Stimulated activated memory B cell treated with anti-CD40 and anti-IgM and Interleukin-4, amounts not matched to agents 10 μg/mL and 1 μg/mL and 100 μg/mL, for 72 hours (primary cell): Measurements from ENCODE around the gene RASA3.

ENCODE experiments used
- ATAC-seq: fragments of 150-1000 bp; cut with Tn5 transposase; 2 replicates; pipeline ENCODE4 v1.10.0; 2021
- H3K27ac Mint-ChIP-seq: one replicate; pipeline ENCODE4 v1.8.0; 2022; ENCODE audit warnings: mild to moderate bottlenecking, mixed read lengths
- H3K27me3 Mint-ChIP-seq: one replicate; pipeline ENCODE4 v1.8.0; 2022; ENCODE audit warnings: mixed read lengths
- H3K36me3 Mint-ChIP-seq: one replicate; pipeline ENCODE4 v1.8.0; 2022; ENCODE audit warnings: mixed read lengths
- H3K4me1 Mint-ChIP-seq: one replicate; pipeline ENCODE4 v1.8.0; 2022; ENCODE audit warnings: mixed read lengths
- H3K4me3 Mint-ChIP-seq: one replicate; pipeline ENCODE4 v1.8.0; 2022; ENCODE audit warnings: mild to moderate bottlenecking, moderate library complexity, mixed read lengths
- H3K9me3 Mint-ChIP-seq: one replicate; pipeline ENCODE4 v1.8.0; 2022; ENCODE audit warnings: mixed read lengths

The RASA3 gene

GRCh38 chr13:114065141-114065925, 67.1 kb downstream of the RASA3 start:
- Mint-ChIP-seq H3K27ac (peak overlapping the region; percentile 95), H3K9me3 (no peaks in the 10 kb centered on the region), H3K36me3 (no peaks in the 10 kb centered on the region), H3K27me3 (no peaks in the 10 kb centered on the region), H3K4me3 (peak overlapping the region; percentile 92), H3K4me1 (peaks cover 72% of the 10 kb centered on the region)
- ATAC-seq: peak; percentile 77

DNA sequence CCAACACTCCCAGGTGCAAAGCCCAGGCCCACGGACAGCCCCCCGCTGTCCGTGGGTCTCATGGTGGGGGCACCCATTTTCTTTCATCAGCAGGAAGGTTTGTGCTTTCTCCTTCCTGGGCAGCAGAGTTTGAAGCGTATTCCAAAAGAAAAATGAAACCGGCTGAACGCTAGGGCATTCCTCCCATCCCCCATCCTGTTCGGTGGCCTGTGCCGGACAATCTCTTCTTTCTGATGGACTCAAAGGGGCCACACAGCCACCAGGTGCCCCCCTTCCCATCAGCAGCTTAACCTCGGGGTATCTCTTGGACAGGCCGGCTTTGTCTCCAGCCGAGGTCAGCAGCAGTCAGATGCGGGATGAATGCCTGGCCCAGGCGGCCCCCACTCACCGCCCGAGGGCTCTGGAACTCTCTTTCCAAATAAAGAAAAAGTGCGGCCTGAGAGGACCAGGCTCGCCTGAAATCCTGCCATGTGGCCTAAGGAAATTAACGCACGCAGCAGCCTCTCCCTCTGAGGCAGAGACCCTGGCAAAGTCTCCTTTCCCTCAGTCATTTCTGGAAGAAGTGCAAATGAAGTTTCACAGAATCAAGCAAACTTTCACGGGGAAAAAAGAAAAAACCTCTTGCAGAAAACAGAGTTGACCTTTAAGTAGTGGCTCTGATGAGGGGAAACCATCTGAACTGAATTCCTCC, 67.8 kb downstream of the RASA3 start:
- ATAC-seq: no peak
- Mint-ChIP-seq H3K27ac (peak overlapping the region; percentile 95), H3K36me3 (peaks cover 6% of the 10 kb centered on the region), H3K27me3 (no peaks in the 10 kb centered on the region), H3K9me3 (no peaks in the 10 kb centered on the region), H3K4me1 (peaks cover 78% of the 10 kb centered on the region), H3K4me3 (peak overlapping the region; percentile 92)

- peak overlapping the region; percentile 92 for H3K4me3 Mint-ChIP-seq
- ATAC-seq: no peak
Measured at GRCh38 chr13:114063545-114064449, 68.6 kb downstream of the RASA3 start.

DNA sequence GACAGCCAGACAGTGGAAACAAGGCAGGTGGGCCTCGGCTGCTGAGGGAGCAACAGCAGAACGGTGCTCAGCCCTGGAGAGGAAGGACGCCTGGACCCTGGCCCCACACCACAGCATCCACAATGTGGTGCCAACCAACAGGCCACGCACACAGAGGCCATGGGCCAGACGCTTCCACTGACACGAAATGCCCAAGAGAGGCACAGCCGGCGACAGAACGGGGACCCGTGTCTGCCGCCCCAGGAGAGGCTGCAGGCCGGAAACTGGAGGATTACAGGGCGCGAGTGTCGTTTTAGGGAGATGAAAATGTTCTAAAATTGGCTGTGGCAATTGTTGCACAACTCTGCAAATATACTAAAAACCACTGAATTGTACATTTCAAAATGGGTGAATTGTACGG, 69.7 kb downstream of the RASA3 start:
- H3K9me3 Mint-ChIP-seq: no peaks in the 10 kb centered on the region
- ATAC-seq: no peak
- no peak overlapping the region for H3K27ac Mint-ChIP-seq
- H3K4me3 Mint-ChIP-seq: peak overlapping the region; percentile 5
- peaks cover 7% of the 10 kb centered on the region for H3K36me3 Mint-ChIP-seq
- H3K4me1 Mint-ChIP-seq: peaks cover 80% of the 10 kb centered on the region
- no peaks in the 10 kb centered on the region for H3K27me3 Mint-ChIP-seq

More at GRCh38 chr13:114063545-114064449, 68.6 kb downstream of the RASA3 start:
- H3K9me3 Mint-ChIP-seq: no peaks in the 10 kb centered on the region
- H3K27me3 Mint-ChIP-seq: no peaks in the 10 kb centered on the region
- H3K4me1 Mint-ChIP-seq: peaks cover 80% of the 10 kb centered on the region
- H3K36me3 Mint-ChIP-seq: peaks cover 7% of the 10 kb centered on the region
- peak overlapping the region; percentile 95 for H3K27ac Mint-ChIP-seq

DNA sequence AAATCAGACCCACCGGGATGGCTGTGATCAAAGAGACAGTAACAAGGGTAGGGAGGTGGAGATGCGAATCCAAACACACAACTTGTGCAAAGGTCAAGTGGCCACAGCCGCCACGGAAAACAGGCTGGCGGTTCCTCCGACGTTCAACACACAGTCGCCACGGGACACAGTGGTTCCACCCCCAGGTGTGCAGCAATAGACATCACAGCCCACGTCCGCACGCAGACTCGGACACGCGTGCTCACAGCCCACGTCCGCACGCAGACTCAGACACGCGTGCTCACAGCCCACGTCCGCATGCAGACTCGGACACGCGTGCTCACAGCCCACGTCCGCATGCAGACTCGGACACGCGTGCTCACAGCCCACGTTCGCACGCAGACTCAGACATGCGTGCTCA, 70.1 kb downstream of the RASA3 start:
- no peak overlapping the region for H3K4me3 Mint-ChIP-seq
- no peaks in the 10 kb centered on the region for H3K9me3 Mint-ChIP-seq
- H3K36me3 Mint-ChIP-seq: peaks cover 7% of the 10 kb centered on the region
- no peaks in the 10 kb centered on the region for H3K27me3 Mint-ChIP-seq
- no peak overlapping the region for H3K27ac Mint-ChIP-seq
- no peak for ATAC-seq
- H3K4me1 Mint-ChIP-seq: peaks cover 80% of the 10 kb centered on the region

DNA sequence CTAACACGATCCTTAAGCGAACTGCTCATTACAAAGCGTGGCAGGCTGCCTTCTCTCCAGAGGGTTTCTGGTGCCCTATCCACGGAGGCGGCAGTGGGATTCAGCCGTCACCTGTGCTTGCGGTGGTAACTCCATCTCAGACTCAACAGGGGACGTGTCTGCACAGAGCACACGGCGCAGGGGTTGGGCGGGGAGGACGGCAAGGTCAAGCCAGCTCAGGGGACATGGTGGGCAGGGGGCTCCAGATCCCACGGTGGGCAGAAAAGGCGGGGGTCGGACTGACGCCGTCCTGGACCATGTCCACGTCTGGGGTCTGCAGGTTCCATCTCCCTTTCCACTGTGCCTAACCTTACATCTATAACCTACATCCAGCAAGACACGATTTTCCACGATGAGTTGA, 70.7 kb downstream of the RASA3 start:
- no peaks in the 10 kb centered on the region for H3K27me3 Mint-ChIP-seq
- peaks cover 81% of the 10 kb centered on the region for H3K4me1 Mint-ChIP-seq
- no peak for ATAC-seq
- peaks cover 7% of the 10 kb centered on the region for H3K36me3 Mint-ChIP-seq
- H3K9me3 Mint-ChIP-seq: no peaks in the 10 kb centered on the region
- H3K27ac Mint-ChIP-seq: peak overlapping the region; percentile 58
- H3K4me3 Mint-ChIP-seq: no peak overlapping the region

- ATAC-seq: no peak
- Mint-ChIP-seq H3K36me3 (peaks cover 10% of the 10 kb centered on the region), H3K27me3 (no peaks in the 10 kb centered on the region), H3K4me1 (peaks cover 81% of the 10 kb centered on the region), H3K27ac (peak overlapping the region; percentile 58), H3K9me3 (no peaks in the 10 kb centered on the region), H3K4me3 (no peak overlapping the region)
Measured at GRCh38 chr13:114061047-114061446, 71.4 kb downstream of the RASA3 start.

DNA sequence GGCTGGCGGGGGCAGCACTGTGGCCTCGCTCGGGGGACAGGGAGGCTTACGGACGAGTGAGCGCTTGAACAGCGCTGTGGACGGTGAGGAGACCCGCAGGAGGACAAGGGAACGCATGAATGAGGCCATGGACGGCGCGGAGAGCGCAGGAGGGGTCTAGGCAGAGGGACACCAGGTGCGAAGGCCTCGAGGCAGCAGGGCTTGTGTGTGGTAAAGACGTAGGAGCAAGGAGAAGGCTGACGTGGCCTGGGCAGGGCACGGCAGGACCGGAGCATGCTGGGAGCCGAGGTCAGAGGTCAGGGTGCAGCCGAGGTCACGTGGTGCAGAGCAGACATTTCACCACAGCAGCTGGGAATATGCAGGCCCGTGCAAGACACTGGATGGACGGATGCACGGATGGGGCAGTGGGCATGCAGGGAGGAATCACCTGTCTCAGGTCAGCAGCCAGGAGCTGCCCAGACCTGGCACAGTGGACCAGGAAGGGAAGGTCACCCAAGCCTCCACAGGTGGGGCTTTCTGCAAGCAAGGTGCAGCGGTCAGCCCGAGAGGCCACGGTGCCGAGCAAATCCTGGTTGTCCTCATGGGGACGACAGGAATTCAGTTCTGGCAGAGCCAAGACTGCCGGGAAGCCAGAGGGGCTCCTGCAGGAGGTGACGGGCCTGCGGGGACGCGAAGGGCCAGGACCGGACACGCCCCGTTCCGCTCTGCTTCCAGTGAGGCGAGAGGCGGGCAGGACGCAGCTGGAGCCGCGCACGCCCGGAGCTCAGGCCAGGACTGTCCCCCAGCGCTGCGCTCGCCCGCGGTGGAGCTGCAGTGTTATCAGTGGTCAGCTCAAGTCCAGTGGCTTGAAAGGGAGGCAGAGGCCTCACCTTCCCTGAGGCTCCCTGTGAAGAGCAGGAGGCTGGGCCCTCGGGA, 72.2 kb downstream of the RASA3 start:
- Mint-ChIP-seq H3K4me3 (no peak overlapping the region), H3K27ac (peak overlapping the region; percentile 87), H3K4me1 (peaks cover 81% of the 10 kb centered on the region), H3K27me3 (no peaks in the 10 kb centered on the region), H3K36me3 (peaks cover 13% of the 10 kb centered on the region), H3K9me3 (no peaks in the 10 kb centered on the region)
- no peak for ATAC-seq

GRCh38 chr13:114059428-114059827, 73.0 kb downstream of the RASA3 start:
- Mint-ChIP-seq H3K36me3 (peaks cover 13% of the 10 kb centered on the region), H3K4me1 (peaks cover 75% of the 10 kb centered on the region)
- ATAC-seq: no peak

GRCh38 chr13:114058051-114058867, 74.2 kb downstream of the RASA3 start:
- Mint-ChIP-seq H3K27me3 (no peaks in the 10 kb centered on the region), H3K9me3 (no peaks in the 10 kb centered on the region), H3K4me1 (peaks cover 68% of the 10 kb centered on the region), H3K27ac (peak overlapping the region; percentile 87), H3K4me3 (peak overlapping the region; percentile 43), H3K36me3 (peaks cover 13% of the 10 kb centered on the region)
- no peak for ATAC-seq

More at GRCh38 chr13:114059428-114059827, 73.0 kb downstream of the RASA3 start:
- H3K4me3 Mint-ChIP-seq: no peak overlapping the region
- no peaks in the 10 kb centered on the region for H3K27me3 Mint-ChIP-seq
- peak overlapping the region; percentile 87 for H3K27ac Mint-ChIP-seq
- H3K9me3 Mint-ChIP-seq: no peaks in the 10 kb centered on the region

DNA sequence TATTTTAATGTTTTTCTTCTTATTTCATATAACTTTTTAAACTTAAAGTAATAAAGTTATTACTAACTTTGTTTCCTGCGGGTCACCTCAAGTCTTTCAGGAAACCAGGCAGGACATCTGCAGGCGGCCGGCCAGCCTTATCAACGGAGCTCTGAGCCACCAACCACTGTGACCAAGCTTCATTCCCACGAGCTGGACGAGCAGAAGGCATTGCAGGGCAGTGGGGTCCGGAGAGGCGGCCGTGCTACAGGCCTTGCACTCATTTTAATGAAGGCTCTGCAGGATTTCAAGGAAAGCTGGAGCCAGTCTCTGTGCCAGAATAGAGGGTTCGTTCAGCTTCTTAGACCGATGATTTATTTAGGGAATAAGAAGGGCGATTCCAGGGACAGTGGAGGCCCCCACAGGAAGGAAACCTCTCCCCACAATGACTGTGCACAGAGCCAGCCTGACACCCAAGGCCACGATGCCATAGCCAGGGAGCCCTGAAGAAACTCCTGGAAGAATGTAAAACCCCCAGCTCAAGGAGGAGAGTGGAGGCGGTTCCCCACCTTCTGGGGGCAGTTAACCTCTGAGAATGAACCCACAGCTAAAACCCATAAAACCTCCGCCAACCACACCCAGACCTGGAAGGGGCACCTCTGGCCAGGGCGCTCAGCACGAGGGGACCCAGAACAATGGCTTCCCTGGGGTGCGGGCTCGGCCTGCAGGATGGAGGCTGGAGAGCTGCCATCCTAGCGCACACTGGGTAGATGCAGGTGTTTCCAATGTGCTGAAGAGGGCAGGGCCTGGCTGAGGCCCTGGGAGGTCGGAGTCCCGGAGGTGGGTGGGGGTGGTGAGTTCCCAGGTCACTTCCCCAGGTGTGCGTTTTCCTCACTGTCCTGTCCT, 75.0 kb downstream of the RASA3 start:
- no peak overlapping the region for H3K4me3 Mint-ChIP-seq
- peaks cover 13% of the 10 kb centered on the region for H3K36me3 Mint-ChIP-seq
- ATAC-seq: no peak
- no peaks in the 10 kb centered on the region for H3K27me3 Mint-ChIP-seq
- no peaks in the 10 kb centered on the region for H3K9me3 Mint-ChIP-seq
- peak overlapping the region; percentile 87 for H3K27ac Mint-ChIP-seq
- H3K4me1 Mint-ChIP-seq: peaks cover 68% of the 10 kb centered on the region

DNA sequence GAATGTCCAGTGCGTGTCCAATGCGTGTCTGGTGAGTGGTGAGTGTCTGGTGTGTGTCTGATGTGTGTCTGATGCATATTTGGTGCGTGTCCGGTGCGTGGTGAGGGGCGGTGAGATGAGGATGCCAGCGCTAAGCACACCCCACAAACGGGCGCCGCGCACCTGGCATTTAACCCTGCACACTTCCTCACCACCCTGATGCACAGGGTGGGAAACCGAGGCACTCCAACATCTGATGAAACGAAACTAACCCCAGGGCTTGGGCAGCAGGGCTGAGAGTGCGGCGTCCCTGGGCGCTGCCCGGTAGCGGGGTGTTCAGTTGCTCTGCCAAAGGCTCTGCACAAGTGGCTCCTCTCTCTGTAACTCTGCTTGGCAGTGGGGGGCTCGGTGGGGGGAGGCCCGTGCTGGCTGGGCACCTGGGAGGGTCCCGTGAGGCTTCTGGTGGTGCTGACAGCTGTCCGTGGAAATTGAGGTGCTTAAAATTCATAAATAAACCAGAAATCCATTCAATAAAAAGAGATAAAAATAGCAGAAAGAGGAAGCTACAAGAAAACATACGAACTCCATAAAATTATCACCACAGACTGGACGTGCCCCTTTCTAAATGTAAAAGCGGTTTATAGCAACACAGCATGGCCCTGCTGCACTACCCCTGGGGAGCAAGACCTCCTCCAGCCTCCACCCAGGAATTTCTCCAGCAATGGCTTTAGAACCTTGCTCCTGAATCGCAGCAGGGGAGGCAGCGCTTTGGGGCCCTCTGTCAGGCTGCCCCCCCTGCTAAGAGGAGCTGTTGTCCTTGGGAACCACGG, 76.0 kb downstream of the RASA3 start:
- no peak for ATAC-seq
- Mint-ChIP-seq H3K4me1 (peaks cover 73% of the 10 kb centered on the region), H3K27me3 (no peaks in the 10 kb centered on the region), H3K27ac (peak overlapping the region; percentile 87), H3K36me3 (peaks cover 13% of the 10 kb centered on the region), H3K4me3 (no peak overlapping the region), H3K9me3 (no peaks in the 10 kb centered on the region)
